NCI-H82 treated with DMSO at 0.1 percent for 48 hours (cell line): ENCODE data around the gene FCSK.
A peak's percentile ranks its signal among the peaks of the same experiment; 100 is the strongest.

Experiments used
- DNase-seq: peaks from one replicate; lab custom pipeline; 2025; ENCODE audit not compliant: unreplicated experiment; lab: John Stamatoyannopoulos, UW

Gene FCSK

DNA sequence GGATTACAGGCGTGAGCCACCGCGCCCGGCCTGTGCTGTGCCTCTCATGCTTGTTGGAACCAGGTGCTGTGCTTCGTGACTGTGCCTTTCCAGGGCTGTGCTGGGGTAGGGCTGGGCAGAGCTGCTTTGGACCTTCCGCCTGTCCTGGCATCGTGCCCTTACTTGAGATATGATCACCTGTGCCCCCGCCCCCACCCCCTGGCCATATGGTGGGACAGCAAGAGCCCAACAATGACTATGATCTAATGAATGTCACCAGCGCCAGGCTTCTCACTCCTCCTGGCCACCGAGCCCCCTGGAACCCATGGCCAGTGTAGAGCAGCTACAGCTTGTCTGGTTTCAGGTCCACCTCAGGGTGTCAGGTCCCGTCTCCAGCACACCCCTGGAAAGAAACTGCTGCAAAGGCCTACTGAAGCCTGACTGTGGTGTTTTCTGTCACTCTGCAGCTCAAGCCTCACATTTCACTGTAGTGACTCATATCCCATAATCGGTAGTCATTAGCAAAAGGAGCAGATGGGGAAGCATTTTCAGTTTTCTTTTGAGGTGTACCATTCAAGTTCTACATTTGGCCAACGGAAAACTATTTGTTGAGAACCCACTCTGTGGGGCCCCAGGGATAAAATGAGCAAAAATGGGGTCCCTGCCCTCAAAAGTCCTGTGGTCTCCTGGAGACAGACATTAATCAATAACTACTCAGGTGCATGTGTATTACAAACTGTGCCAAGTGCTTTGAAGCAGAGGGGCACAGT lies 22.1 kb downstream of the FCSK start:
- no peak for DNase-seq

- no peak for DNase-seq
Measured at GRCh38 chr16:70478169-70478568, 23.8 kb downstream of the FCSK start.

DNA sequence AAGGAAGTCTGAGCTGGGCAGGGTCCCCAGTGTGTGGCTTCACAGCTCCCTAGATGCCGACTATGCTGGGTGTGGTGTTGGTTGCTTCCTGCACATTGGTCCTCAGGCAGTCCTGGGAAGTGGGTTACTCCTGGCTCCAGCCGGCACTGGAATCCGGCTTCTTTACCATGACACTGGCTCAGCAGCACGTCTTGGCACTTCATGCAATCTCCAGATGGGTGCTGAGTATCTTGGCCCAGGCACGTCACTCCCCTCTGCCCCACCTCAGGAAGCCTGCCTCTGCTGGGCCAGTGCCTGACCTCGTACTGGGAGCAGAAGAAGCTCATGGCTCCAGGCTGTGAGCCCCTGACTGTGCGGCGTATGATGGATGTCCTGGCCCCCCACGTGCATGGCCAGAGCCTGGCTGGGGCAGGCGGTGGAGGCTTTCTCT lies 24.5 kb downstream of the FCSK start:
- no peak for DNase-seq

GRCh38 chr16:70480127-70481105 lies 26.0 kb downstream of the FCSK start:
- DNase-seq: no peak

GRCh38 chr16:70481929-70482536 lies 27.6 kb downstream of the FCSK start:
- DNase-seq: no peak

- DNase-seq: no peak
Measured at GRCh38 chr16:70482624-70483023, 28.2 kb downstream of the FCSK start.

DNA sequence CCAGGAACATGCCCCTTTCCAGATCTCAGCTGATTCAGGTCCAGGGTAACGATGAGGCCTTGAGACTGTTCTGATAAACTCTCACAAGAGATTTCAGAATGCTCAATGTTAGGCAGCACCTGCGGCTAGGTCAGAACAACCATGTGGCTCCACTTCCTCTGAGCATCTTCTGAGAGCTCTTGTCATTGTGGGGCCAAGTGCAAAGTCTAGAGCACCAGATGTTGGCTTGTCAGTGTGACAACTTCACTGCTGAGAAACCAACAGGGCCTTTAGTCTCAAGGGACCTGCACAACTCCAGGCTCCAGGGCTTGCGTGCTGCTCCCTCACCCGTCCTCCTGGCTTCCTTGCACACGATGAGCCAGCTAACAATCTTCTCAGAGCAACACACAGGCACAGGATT lies 29.0 kb downstream of the FCSK start:
- DNase-seq: no peak

- no peak for DNase-seq
Measured at GRCh38 chr16:70484867-70485266, 30.5 kb downstream of the FCSK start.

DNA sequence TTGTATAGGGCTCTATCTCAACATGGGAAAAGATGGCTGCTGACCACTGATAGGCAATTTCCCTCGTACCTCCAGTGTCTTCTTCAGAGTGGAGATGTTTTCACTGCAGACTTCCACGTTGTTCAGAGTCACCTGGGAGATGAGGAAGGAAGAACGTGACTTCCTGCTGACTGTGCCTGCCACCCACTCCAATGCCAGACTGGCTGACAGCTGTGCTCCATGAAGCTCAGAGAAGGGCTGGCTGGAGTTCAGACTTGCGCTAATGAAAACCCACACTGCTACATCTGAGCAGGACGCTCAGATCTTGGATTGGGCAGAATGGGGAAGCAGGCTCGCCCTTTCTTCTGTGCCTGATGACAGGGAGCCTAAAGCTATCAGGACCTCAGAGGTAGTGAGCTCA lies 35.9 kb downstream of the FCSK start:
- no peak for DNase-seq

DNA sequence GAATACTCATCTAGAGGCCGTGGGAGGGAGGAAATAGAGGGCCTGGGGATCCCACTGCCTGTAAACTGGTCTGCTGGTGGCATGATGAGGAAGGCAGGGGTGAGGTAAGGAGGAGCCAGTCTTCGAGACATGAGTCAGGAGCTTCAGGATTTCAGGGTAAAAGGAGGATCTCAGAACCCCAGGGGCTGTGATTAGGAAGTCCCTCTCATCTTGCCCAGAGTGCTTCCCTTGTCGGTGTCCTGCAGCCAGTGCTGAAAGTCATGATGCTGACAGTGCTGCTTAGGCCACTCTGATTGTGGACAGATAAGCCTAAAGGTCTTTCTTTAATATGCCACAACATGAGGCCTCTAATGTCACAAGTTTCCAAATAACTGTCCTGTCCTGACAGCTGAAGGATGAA lies 39.4 kb downstream of the FCSK start:
- no peak for DNase-seq

- DNase-seq: no peak
Measured at GRCh38 chr16:70494202-70494770, 39.9 kb downstream of the FCSK start.

- DNase-seq: no peak
Measured at GRCh38 chr16:70494777-70495176, 40.4 kb downstream of the FCSK start.

DNA sequence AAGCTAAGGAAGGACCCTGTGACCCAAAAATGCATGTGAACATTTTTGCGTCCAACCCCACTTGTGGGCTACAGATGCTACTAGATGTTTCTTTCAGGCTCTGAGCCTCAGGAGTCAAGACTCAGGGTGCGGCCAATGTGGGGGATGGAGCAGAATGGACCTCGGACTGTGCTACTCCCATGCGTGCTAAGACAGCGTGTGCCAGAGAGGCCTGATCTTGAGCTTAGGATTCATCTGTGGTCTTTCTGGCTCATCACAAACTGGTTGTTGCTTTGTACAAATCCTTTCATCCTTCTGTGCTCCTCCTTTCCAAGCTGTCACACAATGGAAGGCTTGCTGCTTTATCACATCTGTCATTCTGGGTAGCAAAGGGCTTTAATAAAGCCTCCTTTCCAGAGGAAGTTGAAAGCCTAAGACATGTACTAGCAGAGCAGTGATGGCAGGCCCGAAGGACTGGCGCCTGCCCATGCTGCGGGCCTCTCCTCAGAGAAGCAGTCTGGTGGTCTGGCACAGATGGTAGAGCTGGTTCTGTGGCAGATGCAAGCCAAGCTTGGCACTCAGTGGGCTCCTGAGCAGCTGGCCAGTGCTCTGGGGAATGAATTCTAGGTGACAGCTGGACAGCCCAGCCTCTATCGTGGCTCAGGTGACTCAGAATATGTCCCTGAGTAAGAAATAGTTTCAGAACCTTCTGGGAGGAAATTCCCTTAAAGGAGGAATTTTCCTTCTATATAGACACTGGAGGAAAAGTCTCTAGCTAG lies 41.2 kb downstream of the FCSK start:
- DNase-seq: peak; percentile 84

DNA sequence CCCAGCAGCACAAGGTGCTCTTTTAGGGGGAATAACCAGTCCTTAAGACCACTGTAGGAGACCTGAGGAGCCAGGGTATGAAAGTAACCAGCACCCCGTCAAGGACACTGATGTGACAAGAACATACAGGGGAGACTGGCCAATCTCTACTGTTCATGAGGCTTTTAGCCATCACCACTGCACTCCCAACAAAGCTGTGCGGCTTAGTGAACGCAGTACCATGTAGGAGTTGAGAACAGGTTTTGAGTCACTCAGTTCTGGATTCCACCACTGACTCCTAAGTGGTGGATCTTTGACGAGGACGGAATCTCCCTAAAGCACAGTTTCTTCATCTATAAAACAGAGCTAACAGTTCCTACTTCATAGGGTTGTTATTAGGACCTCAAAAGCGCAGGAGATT lies 42.1 kb downstream of the FCSK start:
- DNase-seq: no peak

GRCh38 chr16:70508752-70509151 lies 54.4 kb downstream of the FCSK start:
- DNase-seq: no peak

DNA sequence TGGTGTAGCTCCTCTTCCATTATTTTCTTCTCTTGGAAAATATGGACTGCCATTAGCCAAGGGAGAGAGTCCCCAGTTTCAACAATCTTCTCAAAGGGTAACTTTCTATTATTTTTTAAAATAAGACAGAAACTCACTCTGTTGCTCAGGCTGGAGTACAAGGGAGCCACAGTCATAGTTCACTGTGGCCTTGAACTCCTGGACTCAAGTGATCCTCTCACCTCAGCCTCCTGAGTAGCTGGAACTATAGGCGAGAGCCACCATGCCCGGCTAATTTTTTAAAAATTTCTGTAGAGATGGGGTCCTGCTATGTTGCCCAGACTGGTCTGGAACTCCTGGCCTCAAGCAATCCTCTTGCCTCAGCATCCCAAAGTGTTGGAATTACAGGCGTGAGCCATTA lies 55.8 kb downstream of the FCSK start:
- DNase-seq: no peak

DNA sequence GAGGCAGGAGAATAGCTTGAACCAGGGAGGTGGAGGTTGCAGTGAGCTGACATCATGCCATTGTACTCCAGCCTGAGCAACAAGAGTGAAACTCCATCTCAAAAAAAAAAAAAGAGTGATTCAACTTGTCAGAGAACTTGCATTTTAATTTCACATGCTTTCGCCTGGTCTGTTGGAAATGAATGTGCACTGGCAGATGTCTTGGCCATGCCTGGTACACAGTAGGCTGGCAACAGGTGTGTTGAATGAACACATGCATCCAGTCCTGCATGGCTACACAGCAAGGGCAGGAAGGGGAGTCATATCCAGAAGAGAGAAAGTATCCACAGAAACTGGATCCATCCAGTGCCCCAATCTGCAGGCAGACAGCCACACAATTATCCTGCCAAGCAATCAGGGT lies 57.4 kb downstream of the FCSK start:
- no peak for DNase-seq

DNA sequence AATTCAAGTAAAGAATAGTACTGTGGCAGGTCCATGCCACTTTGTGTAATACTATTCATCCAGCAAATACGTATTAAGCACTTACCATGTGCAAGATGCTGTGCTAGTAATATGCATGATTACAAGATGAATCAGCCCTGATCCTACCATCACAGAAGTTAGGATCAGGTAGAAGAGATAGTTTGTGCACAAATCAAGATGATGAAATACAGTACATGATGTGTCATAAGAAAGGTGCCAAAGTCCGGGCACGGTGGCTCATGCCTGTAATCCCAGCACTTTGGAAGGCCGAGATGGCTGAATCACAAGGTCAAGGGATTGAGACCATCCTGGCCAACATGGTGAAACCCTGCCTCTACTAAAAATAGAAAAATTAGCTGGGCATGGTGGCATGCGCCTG lies 58.1 kb downstream of the FCSK start:
- DNase-seq: no peak

DNA sequence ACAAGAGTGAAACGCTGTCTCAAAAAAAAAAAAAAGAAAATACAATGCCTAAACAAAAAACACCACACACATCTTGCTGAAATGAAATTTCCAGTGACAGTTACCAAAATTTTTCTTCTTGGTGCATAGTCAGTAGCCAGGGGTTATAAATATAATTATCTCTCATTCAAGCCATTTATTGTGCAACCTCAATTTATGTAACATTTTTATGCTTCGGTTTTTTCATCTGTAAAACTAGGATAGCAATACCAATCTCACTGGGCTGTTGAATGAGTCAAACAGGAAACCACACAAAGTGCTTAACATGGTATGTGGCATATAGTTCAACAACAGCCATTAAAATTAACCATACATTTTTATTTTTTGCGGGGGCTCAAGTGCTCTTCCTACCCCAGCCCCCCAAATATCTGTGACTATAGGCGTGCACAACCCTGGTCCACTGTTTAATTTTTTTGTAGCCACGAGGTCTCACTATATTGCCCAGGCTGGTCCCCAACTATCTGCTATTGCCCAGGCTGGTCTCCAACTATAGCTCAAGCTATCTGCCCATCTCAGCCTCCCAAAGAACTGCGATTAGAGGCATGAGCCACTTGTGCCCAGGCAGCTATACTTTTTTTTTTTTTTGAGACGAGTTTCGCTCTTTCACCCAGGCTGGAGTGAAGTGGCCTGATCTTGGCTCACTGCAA lies 66.4 kb downstream of the FCSK start:
- no peak for DNase-seq
